K562 treated with DMSO at 1 percent for 12 hours (cell line): ENCODE data around the gene PNMA3. TPM values are rescaled to one million over a fixed set of nuclear protein-coding genes. Genes with fewer than 3 reads are reported as not detected.

Experiments
- total RNA-seq: library from RNA; unstranded; fragments of 300-600 nt; gene quantifications from 2 replicates; pipeline ENCODE4 v1.2.3, GENCODE V29; 2022; ENCODE audit not compliant: insufficient read depth

PNMA3 gene
- 1.1 and 1.3 TPM in 2 replicates for total RNA-seq

GRCh38 chrX:153055871-153056749 is at the start of gene PNMA3:
Gene PNMA3 (plus strand): TSS chrX:153056470. CDS start chrX:153057056, 586 bp downstream.

GRCh38 chrX:153071909-153072583 is 15.8 kb downstream of the PNMA3 start, which contains the start of gene PNMA6A:
Gene PNMA6A (plus strand): TSS chrX:153072454. CDS start chrX:153073063, 609 bp downstream.

Other genes starting within 250 kb of the PNMA3 start
- gene CETN2, start 225.7 kb upstream of the PNMA3 start, total RNA-seq: 11.4 and 17.1 TPM in 2 replicates
- gene NSDHL, start 225.4 kb upstream of the PNMA3 start, total RNA-seq: 22.6 and 27.8 TPM in 2 replicates
- gene ZNF185, start 158.4 kb upstream of the PNMA3 start, total RNA-seq: 0.24 and 0.37 TPM in 2 replicates
- gene PNMA5, start 62.4 kb upstream of the PNMA3 start, total RNA-seq: not detected in 2 replicates
- 10.5 and 11.0 TPM in 2 replicates for gene PNMA6A, start 16.0 kb downstream of the PNMA3 start, total RNA-seq
- gene MAGEA1, start 122.8 kb downstream of the PNMA3 start, total RNA-seq: 52.7 and 55.8 TPM in 2 replicates